GM12875 (cell line): ENCODE measurements around the gene CD99L2.
"Not testable (repeated sequence)": the region's sequence is repeated elsewhere in the genome, so short reads cannot be mapped to it uniquely, and the experiment has no call there.

ENCODE experiments used
- H3K4me3 ChIP-seq: one replicate; pipeline ENCODE4 v1.5.1; 2011; ENCODE audit warnings: low read depth, low read length, control low read depth
- CTCF ChIP-seq: IDR thresholded peaks from 2 replicates; pipeline ENCODE4 v1.5.1; 2011; ENCODE audit warnings: low read depth, mild to moderate bottlenecking, control low read depth, inconsistent platforms, low read length, moderate library complexity, borderline replicate concordance; ENCODE audit not compliant: insufficient read depth

The CD99L2 gene

GRCh38 chrX:150833454-150834056 lies 64.9 kb downstream of the CD99L2 start:
- no peak overlapping the region for H3K4me3 ChIP-seq
- TF ChIP-seq CTCF = no peak

- TF ChIP-seq CTCF = no peak
- H3K4me3 ChIP-seq = no peak overlapping the region
Observed at GRCh38 chrX:150831863-150832262, 66.6 kb downstream of the CD99L2 start.

GRCh38 chrX:150828785-150829184 lies 69.7 kb downstream of the CD99L2 start:
- no peak for TF ChIP-seq CTCF
- no peak overlapping the region for H3K4me3 ChIP-seq

- not testable (repeated sequence) for H3K4me3 ChIP-seq
Observed at GRCh38 chrX:150824352-150824751, 74.1 kb downstream of the CD99L2 start.

- not testable (repeated sequence) for H3K4me3 ChIP-seq
Observed at GRCh38 chrX:150823826-150824225, 74.6 kb downstream of the CD99L2 start.

GRCh38 chrX:150821971-150822370 lies 76.5 kb downstream of the CD99L2 start:
- TF ChIP-seq CTCF = no peak
- H3K4me3 ChIP-seq = no peak overlapping the region

GRCh38 chrX:150813922-150814321 lies 84.5 kb downstream of the CD99L2 start:
- no peak for TF ChIP-seq CTCF
- no peak overlapping the region for H3K4me3 ChIP-seq

- H3K4me3 ChIP-seq = no peak overlapping the region
- TF ChIP-seq CTCF = no peak
Observed at GRCh38 chrX:150806827-150807226, 91.6 kb downstream of the CD99L2 start.
